IMR-90 (cell line): Measurements from ENCODE around the gene TBX3. TPM values are rescaled to one million over a fixed set of nuclear protein-coding genes. Genes with fewer than 3 reads are reported as not detected.

Source experiments
- ATAC-seq: fragments of 200-7000 bp; cut with Tn5 transposase; 2 replicates; pipeline ENCODE4 v1.9.1; 2020; ENCODE audit warnings: low read depth, mild to moderate bottlenecking, moderate library complexity
- BruUV-seq: library from RNA; stranded (reverse); fragments of 400-500 nt; replicated peaks from 2 replicates; lab custom pipeline; 2021; lab: Mats Ljungman, UMichigan
- CTCF ChIA-PET: fragments of 300-600 bp; formaldehyde crosslinking; extraction: SDS; loops from one replicate; lab custom pipeline; 2021; ENCODE audit warnings: antibody characterized with exemption; lab: Yijun Ruan, JAX
- POLR2A ChIA-PET: fragments of 300-600 bp; sonication (Branson Sonifier 250); formaldehyde crosslinking; loops from one replicate; lab custom pipeline; 2022; ENCODE audit warnings: antibody characterized with exemption; ENCODE audit not compliant: unreplicated experiment; lab: Charles Lee
- DNase-seq: peaks from one replicate; pipeline ENCODE4 v3.0.0; 2013
- H2AFZ ChIP-seq: replicated peaks from 2 replicates; pipeline ENCODE3; 2013; ENCODE audit warnings: low read length, mild to moderate bottlenecking; ENCODE audit not compliant: poor library complexity
- H2AK5ac ChIP-seq: 2 replicates; pipeline ENCODE4 v1.6.1; 2013; ENCODE audit warnings: low read depth, low read length, inconsistent platforms
- H2AK9ac ChIP-seq: replicated peaks from 2 replicates; pipeline ENCODE3; 2013; ENCODE audit warnings: mild to moderate bottlenecking, low read depth, low read length, moderate library complexity; ENCODE audit not compliant: poor library complexity
- H2BK120ac ChIP-seq: 2 replicates; pipeline ENCODE4 v1.6.1; 2013; ENCODE audit warnings: low read depth, low read length, inconsistent platforms
- H2BK15ac ChIP-seq: 3 replicates; pipeline ENCODE4 v1.6.1; 2013; ENCODE audit warnings: low read depth, low read length, inconsistent platforms
- H2BK20ac ChIP-seq: 2 replicates; pipeline ENCODE4 v1.6.1; 2013; ENCODE audit warnings: low read depth, mild to moderate bottlenecking, inconsistent platforms, low read length, moderate library complexity
- H2BK5ac ChIP-seq: 2 replicates; pipeline ENCODE4 v1.6.1; 2013; ENCODE audit warnings: mild to moderate bottlenecking, low read depth, low read length, inconsistent platforms; ENCODE audit not compliant: poor library complexity, severe bottlenecking
- H3K14ac ChIP-seq: replicated peaks from 2 replicates; pipeline ENCODE4 v1.6.1; 2013; ENCODE audit warnings: low read depth, low read length, inconsistent platforms
- H3K18ac ChIP-seq: 2 replicates; pipeline ENCODE4 v1.6.1; 2013; ENCODE audit warnings: low read depth, low read length, control low read depth
- H3K23ac ChIP-seq: 2 replicates; pipeline ENCODE4 v1.6.1; 2013; ENCODE audit warnings: low read depth, low read length, inconsistent platforms
- H3K27ac ChIP-seq: 2 replicates; pipeline ENCODE4 v1.5.1; 2013; ENCODE audit warnings: mild to moderate bottlenecking, control low read depth, low read length; ENCODE audit not compliant: insufficient read depth
- H3K27me3 ChIP-seq: 2 replicates; pipeline ENCODE4 v1.6.1; 2013; ENCODE audit warnings: low read length; ENCODE audit not compliant: control insufficient read depth, insufficient read depth
- H3K36me3 ChIP-seq: 2 replicates; pipeline ENCODE4 v1.6.1; 2013; ENCODE audit warnings: low read length, mixed read lengths; ENCODE audit not compliant: control insufficient read depth, insufficient read depth
- H3K4ac ChIP-seq: 2 replicates; pipeline ENCODE4 v1.6.1; 2013; ENCODE audit warnings: low read depth, low read length, inconsistent platforms
- H3K4me1 ChIP-seq: 2 replicates; pipeline ENCODE4 v1.6.1; 2013; ENCODE audit warnings: low read length, mixed read lengths; ENCODE audit not compliant: control insufficient read depth, insufficient read depth
- H3K4me2 ChIP-seq: 2 replicates; pipeline ENCODE4 v1.6.1; 2013; ENCODE audit warnings: low read depth, mild to moderate bottlenecking, control low read depth, low read length, moderate library complexity
- H3K4me3 ChIP-seq: 2 replicates; pipeline ENCODE4 v1.5.1; 2013; ENCODE audit warnings: low read depth, mild to moderate bottlenecking, control low read depth, low read length, moderate library complexity; ENCODE audit not compliant: insufficient read depth
- H3K56ac ChIP-seq: 2 replicates; pipeline ENCODE4 v1.6.1; 2013; ENCODE audit warnings: low read length, inconsistent platforms; ENCODE audit not compliant: insufficient read depth; ENCODE audit errors: extremely low read depth
- H3K79me1 ChIP-seq, 2 experiments: 2 replicates each; pipeline ENCODE4 v1.6.1; 2013; ENCODE audit warnings: low read length in 2 of 2, inconsistent platforms in 1 of 2, low read depth in 1 of 2
- H3K9ac ChIP-seq: 2 replicates; pipeline ENCODE4 v1.6.1; 2013; ENCODE audit warnings: low read depth, low read length, control low read depth
- H3K9me1 ChIP-seq: 2 replicates; pipeline ENCODE4 v1.6.1; 2013; ENCODE audit warnings: low read length, inconsistent platforms; ENCODE audit not compliant: insufficient read depth
- H3K9me3 ChIP-seq: 2 replicates; pipeline ENCODE4 v1.6.1; 2013; ENCODE audit warnings: low read length; ENCODE audit not compliant: control insufficient read depth, insufficient read depth
- H4K20me1 ChIP-seq: 2 replicates; pipeline ENCODE4 v1.6.1; 2013; ENCODE audit warnings: low read length, inconsistent platforms; ENCODE audit not compliant: insufficient read depth
- H4K5ac ChIP-seq: 2 replicates; pipeline ENCODE4 v1.6.1; 2013; ENCODE audit warnings: mild to moderate bottlenecking, low read depth, low read length, control low read depth
- H4K8ac ChIP-seq, 2 experiments: 2 replicates each; pipeline ENCODE4 v1.6.1; 2013; ENCODE audit warnings: low read depth in 2 of 2, low read length in 2 of 2, control low read depth in 1 of 2, inconsistent platforms in 1 of 2
- H4K91ac ChIP-seq: 2 replicates; pipeline ENCODE4 v1.6.1; 2013; ENCODE audit warnings: low read depth, low read length, inconsistent platforms; ENCODE audit not compliant: insufficient read depth
- BHLHE40 ChIP-seq: fragments of 150-350 bp; IDR thresholded peaks from 2 replicates; pipeline ENCODE4 v1.6.1; 2016; ENCODE audit warnings: mild to moderate bottlenecking, low read depth, low read length
- CEBPB ChIP-seq: IDR thresholded peaks from 2 replicates; pipeline ENCODE4 v1.6.1; 2012; ENCODE audit warnings: low read depth, low read length, improper control_type of control experiment
- FOS ChIP-seq: fragments of 150-350 bp; IDR thresholded peaks from 2 replicates; pipeline ENCODE4 v1.6.1; 2016; ENCODE audit warnings: low read depth, low read length
- MAFK ChIP-seq: IDR thresholded peaks from 2 replicates; pipeline ENCODE4 v1.6.1; 2012; ENCODE audit warnings: low read depth, low read length, improper control_type of control experiment
- MAZ ChIP-seq: IDR thresholded peaks from 2 replicates; pipeline ENCODE4 v1.6.1; 2012; ENCODE audit warnings: low read depth, mild to moderate bottlenecking, low read length, improper control_type of control experiment, moderate library complexity, borderline replicate concordance
- MXI1 ChIP-seq: IDR thresholded peaks from 2 replicates; pipeline ENCODE4 v1.6.1; 2012; ENCODE audit warnings: low read depth, mild to moderate bottlenecking, low read length, moderate library complexity, borderline replicate concordance
- NFE2L2 ChIP-seq: fragments of 150-350 bp; IDR thresholded peaks from 2 replicates; pipeline ENCODE4 v1.6.1; 2016; ENCODE audit warnings: low read depth, mild to moderate bottlenecking, low read length
- RCOR1 ChIP-seq: IDR thresholded peaks from 2 replicates; pipeline ENCODE4 v1.6.1; 2012; ENCODE audit warnings: mild to moderate bottlenecking, low read length, improper control_type of control experiment; ENCODE audit not compliant: insufficient replicate concordance
- RFX5 ChIP-seq: IDR thresholded peaks from 2 replicates; pipeline ENCODE4 v1.8.0; 2012; ENCODE audit warnings: low read depth, mild to moderate bottlenecking, low read length, moderate library complexity
- SMC3 ChIP-seq: fragments of 150-350 bp; IDR thresholded peaks from 2 replicates; pipeline ENCODE4 v1.6.1; 2016; ENCODE audit warnings: low read depth, mild to moderate bottlenecking, antibody characterized with exemption, low read length, moderate library complexity
- USF2 ChIP-seq: fragments of 150-350 bp; IDR thresholded peaks from 2 replicates; pipeline ENCODE4 v1.6.1; 2017; ENCODE audit warnings: mild to moderate bottlenecking, antibody characterized with exemption, low read length, low read depth
- WGBS, 2 experiments: methylation state at CpG; one replicate each; pipeline versions ENCODE4 v1.1.5 to v1.1.7; 2013; ENCODE audit warnings: missing lambda C conversion rate in 2 of 2; ENCODE audit not compliant: insufficient read length in 1 of 2; ENCODE audit errors: extremely low coverage in 2 of 2; 5-methylcytosine and 5-hydroxymethylcytosine counted together
- dilution Hi-C: fragments of 300-500 bp; cut with HindIII; formaldehyde crosslinking; loops from one replicate; pipeline ENCODE4 v1.14.3; 2018; ENCODE audit warnings: low sequenced_read_pairs; ENCODE audit not compliant: unreplicated experiment
- in situ Hi-C: fragments of 300-500 bp; cut with MboI; formaldehyde crosslinking; loops from 3 replicates; pipeline ENCODE4 v1.14.3; 2019; ENCODE audit warnings: low sequenced_read_pairs, inconsistent platforms, mixed read lengths
- intact Hi-C: fragments of 100-400 bp; cut with micrococcal nuclease; formaldehyde crosslinking; loops from 2 replicates; pipeline ENCODE4 v1.10.0; 2022
- polyA plus RNA-seq, 3 experiments: library from polyadenylated mRNA; depleted of rRNA; stranded (reverse); fragments of >200 nt; gene quantifications; 2 replicates each; pipeline ENCODE4 v1.2.3, GENCODE V29; 2012; ENCODE audit warnings: low replicate concordance in 1 of 3
- total RNA-seq: library from RNA; depleted of rRNA; stranded (reverse); fragments of >200 nt; gene quantifications from 2 replicates; pipeline ENCODE4 v1.2.3, GENCODE V29; 2012

TBX3 gene
- total and polyA plus RNA-seq, 2 of the 4 experiments (the other 2 are of a cell fraction) = 15.8 to 44.9 TPM

GRCh38 chr12:114657597-114657920, 26.4 kb downstream of the TBX3 start:
- DNase-seq (no peak), ATAC-seq (no peak)
- H4K8ac ChIP-seq = 0 out of 4 replicates have a peak overlapping the region, but pooled peaks of 1 of the 2 experiments have one; percentile 17
- H3K9me3 ChIP-seq = no peaks in the 10 kb centered on the region
- intact Hi-C loops (no loop called here), dilution Hi-C loops (no loop called here), in situ Hi-C loops (no loop called here)
- H3K4me2 ChIP-seq = no peak overlapping the region
- no peak overlapping the region for H3K4ac ChIP-seq
- H2AFZ ChIP-seq = no peak overlapping the region
- no peak for TF ChIP-seq FOS
- TF ChIP-seq MAZ = no peak
- no peak for TF ChIP-seq USF2
- no peak for TF ChIP-seq RCOR1
- no peak for TF ChIP-seq NFE2L2
- no peak for TF ChIP-seq BHLHE40
- TF ChIP-seq CEBPB = no peak
- TF ChIP-seq MAFK = no peak
- TF ChIP-seq RFX5 = no peak
- no peak for TF ChIP-seq MXI1
- no peak for TF ChIP-seq SMC3
- H3K9ac ChIP-seq = no peak overlapping the region
- H4K91ac ChIP-seq = no peak overlapping the region
- H3K9me1 ChIP-seq = 0 out of 2 replicates have a peak, but pooled peaks cover 2% of the 10 kb centered on the region
- WGBS, 2 experiments = no CpG with 5 or more reads among the region's 6 CpGs
- no peak overlapping the region for H3K27ac ChIP-seq
- H4K20me1 ChIP-seq = no peaks in the 10 kb centered on the region
- peaks cover 4% of the 10 kb centered on the region; the same call in 1 of the 2 replicates for H3K4me1 ChIP-seq
- 0 out of 2 replicates have a peak overlapping the region, but pooled peaks have one; percentile 16 for H3K14ac ChIP-seq
- H3K27me3 ChIP-seq = no peaks in the 10 kb centered on the region
- no peak overlapping the region for H3K23ac ChIP-seq
- no TSS peak for BruUV-seq
- no peak overlapping the region for H2AK9ac ChIP-seq
- no peak overlapping the region for H4K5ac ChIP-seq
- no peaks in the 10 kb centered on the region for H3K36me3 ChIP-seq
- POLR2A ChIA-PET = no interaction called here
- H3K79me1 ChIP-seq = no peaks in the 10 kb centered on the region
- peak overlapping the region; percentile 50; the same call in 1 of the 2 replicates for H2BK120ac ChIP-seq
- peak overlapping the region; percentile 46; the same call in 1 of the 2 replicates for H2BK20ac ChIP-seq
- H2BK15ac ChIP-seq = no peak overlapping the region
- H2BK5ac ChIP-seq = no peak overlapping the region
- H3K56ac ChIP-seq = no peak overlapping the region
- H3K4me3 ChIP-seq = no peak overlapping the region
- CTCF ChIA-PET = interaction anchor here (1.1 to 2.1 kb wide), 5 partner anchors 10 to 1260 kb away, joined by 3 to 7 read pairs (median 4); partner anchors contain the start of gene TBX3
- no peak overlapping the region for H3K18ac ChIP-seq
- peak overlapping the region; percentile 73; the same call in 1 of the 2 replicates for H2AK5ac ChIP-seq
